ENCODE data around the gene MED13L.

DNA sequence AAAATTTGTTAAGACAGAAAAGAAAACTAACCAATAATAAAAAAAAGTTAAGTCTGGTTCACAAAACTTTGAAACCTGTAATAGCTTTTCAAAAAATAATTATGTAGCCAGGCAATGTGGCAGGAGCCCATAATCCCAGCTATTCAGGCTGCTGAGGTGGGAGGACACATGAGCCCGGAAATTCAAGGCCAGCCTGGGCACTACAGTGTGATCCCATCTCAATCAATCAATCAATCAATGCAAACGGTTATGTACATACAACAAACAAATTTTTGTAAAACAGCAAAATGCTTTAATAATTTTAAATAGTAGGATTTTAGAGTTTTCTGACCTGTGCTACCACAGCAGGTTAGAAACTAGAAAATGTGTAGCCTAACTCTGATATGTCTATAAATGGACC, 152.4 kb downstream of the MED13L start:
- TF ChIP-seq ZNF274 (IDR thresholded peaks at IDR 0.05; ENCODE audit: low read depth, low read length) (no peak), SUZ12 (IDR thresholded peaks at IDR 0.05; ENCODE audit: extremely low read depth, insufficient read depth, insufficient read length) (no peak)

Data from NT2/D1 (cell line).